ENCODE measurements around the gene MYL4.
"Not testable (repeated sequence)": the region's sequence is repeated elsewhere in the genome, so short reads cannot be mapped to it uniquely, and the experiment has no call there.

Gene MYL4

DNA sequence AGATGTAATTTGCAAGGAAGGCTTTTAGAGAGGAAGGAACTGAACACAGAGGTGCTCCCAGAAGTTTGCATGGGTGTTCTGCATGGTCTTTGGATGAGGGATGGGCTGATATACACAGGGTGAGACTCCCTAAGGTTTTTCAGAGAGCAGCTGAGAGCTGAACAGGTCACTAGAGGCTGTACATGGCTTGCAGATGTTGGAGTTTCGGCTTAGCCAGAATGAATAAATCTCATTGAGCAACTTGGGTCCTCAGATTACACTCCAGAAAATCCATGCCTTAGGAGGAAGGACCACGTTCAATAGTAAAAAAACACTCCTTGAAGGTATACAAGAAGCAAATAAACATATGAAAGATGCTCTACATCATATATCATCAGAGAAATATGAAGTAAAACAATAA, 37.0 kb downstream of the MYL4 start:
- no peak for DNase-seq

- DNase-seq: no peak
Observed at GRCh38 chr17:47250855-47251254, 41.7 kb downstream of the MYL4 start.

GRCh38 chr17:47251421-47251940, 42.3 kb downstream of the MYL4 start:
- no peak for DNase-seq

DNA sequence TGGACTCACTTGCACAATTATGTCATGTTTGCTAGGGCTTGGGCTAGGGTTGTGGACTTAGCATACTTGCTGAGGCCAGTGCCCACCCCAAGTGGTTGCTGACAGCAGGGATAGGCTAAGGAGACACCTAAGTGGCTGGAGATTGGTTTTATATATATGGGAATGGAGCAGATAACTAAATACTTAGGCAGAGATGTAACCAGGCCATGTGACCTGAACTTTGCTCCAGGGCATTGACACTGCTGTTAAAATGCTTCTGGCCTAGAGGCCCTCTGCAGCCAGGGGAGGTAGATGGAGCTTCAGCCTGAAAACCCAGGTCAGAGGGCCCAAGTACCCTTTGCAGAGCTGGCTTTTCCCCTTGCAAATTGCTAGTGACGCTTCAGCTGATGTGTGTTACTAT, 43.1 kb downstream of the MYL4 start:
- no peak for DNase-seq

- DNase-seq: no peak
Observed at GRCh38 chr17:47252766-47253512, 43.8 kb downstream of the MYL4 start.

DNA sequence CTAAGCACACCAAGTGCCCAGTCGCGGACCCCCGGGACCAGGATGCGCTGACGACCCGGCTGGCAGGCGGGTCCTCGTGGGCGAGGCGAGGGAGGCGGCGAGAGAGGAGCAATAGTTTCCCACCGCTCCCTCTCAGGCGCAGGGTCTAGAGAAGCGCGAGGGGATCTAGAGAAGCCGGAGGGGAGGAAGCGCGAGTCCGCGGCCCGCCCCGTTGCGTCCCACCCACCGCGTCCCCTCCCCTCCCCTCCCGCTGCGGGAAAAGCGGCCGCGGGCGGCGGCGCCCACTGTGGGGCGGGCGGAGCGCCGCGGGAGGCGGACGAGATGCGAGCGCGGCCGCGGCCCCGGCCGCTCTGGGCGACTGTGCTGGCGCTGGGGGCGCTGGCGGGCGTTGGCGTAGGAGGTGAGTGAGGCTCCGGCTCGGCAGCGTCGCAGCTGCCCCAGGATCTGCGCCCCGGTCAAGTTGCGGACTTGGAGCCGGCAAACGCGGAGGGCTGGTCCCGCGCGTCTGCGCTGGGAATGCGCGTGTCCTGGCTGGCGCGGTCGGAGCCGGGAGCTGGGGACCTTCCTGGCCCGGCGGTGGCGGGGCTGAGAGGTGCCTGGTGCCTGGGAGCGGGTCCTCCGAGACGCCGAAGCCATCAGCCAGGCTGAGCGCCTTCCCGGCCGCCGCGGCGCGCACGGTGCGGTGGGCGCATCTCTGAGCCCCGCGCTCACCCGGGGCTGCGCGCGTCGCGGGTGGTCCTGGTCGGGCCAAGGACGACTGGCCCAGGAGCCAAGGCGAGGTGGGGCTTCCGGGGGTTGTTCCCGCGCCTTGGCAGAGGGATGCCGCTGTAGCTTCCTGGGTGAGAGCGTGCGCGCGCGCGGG, 44.6 kb downstream of the MYL4 start, which contains the start of gene ITGB3:
Gene ITGB3, plus strand, starts transcription at position 287 of the 862 bp plus-strand sequence. Its CDS starts 35 bp downstream, at position 322.
- DNase-seq: peak in 1 of 2 donors; percentile 25

DNA sequence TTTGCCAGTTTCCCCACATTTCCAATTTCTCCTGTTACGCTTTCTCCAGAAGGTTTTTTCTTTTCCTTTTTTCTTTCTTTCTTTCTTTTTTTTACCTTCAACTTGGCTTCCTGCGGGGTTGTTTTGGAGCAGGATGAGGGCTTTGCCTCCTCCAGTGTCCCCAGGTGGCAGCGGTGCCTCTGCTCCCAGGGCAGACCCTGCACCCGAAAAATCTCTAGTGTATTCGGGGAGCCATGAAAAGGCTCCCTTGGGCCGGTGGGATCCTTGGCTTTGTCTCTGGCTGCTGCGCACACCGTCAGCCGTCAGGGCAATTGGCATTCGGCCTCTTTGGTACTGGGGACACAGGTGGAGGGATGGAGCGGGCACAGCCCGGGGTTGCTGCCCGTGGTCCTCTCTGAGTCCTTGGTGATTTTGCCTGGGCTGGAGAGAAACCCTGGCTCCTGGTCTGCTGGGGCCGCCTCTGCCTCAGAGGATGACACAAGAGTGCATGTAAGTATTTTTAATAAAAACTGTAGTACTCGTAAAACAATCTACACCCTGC, 45.3 kb downstream of the MYL4 start:
- DNase-seq: no peak

- DNase-seq: no peak
Observed at GRCh38 chr17:47257651-47258339, 48.6 kb downstream of the MYL4 start.

DNA sequence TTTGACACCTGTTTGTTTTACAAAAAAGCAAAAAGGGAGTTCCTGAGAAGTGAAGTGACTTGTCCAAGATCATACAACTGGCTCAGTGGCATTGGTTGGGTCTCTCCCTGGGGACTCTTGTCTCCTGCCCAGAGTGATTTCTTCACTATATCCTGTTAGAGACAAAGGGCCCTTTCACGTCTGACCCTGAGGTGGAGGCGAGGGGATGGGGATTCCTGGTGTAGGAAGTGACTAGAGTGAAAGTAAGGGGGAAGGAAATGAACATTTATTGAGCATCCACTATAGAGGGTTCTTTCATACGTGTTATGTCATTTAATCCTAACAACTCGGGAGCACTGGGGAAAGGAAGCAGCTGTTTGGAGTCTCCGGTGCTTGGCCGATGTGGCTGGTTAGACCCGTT, 53.4 kb downstream of the MYL4 start:
- DNase-seq: no peak

DNA sequence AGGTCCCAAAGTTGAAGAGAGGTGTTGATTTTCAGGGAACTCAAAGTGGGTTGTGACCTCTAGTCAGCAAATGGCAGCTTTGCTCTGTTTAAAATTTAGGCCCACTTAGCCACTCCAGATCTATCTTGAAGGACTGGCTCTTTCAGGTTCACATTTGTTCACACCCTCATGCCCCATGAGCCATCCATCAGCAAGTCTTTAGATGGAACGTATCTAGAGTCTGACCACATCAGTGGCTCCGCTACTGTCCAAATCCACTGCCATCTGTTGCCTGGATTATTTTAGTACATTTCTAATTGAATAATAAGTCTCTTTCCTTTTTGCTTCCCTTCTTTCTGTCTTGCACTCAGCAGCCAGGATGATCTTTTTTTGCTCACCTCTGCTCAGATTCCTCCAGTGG, 55.0 kb downstream of the MYL4 start:
- no peak for DNase-seq

DNA sequence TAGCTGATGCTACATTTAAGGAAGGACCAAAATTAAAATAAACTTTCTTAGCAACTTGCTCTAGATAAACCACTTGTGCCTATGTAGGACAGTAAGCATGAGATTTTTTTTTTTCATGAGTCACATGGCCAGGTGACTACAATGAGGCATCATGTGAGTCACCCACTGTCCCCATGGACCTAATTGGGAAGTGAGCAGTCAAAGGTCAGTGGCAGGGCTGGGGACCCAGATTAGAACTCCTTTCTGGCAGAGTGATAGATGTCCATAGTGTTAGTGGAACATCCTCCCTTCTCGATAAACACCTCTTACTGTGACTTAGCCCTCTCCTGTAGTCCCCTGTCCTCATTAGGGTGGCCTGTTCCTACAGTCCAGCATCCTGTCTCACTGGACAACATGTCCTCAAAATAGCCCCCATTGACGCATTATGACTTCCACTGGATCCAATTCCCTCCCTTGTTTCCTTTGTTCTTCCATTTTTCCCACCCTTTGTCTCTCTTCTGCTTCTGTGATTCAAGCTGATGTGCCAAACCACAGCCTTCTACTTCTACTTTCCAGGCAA, 56.9 kb downstream of the MYL4 start:
- no peak for DNase-seq

- no peak for DNase-seq
Observed at GRCh38 chr17:47266782-47267181, 57.6 kb downstream of the MYL4 start.

- no peak for DNase-seq
Observed at GRCh38 chr17:47267354-47267828, 58.2 kb downstream of the MYL4 start.

- not testable (repeated sequence) for DNase-seq
Observed at GRCh38 chr17:47268964-47269363, 59.8 kb downstream of the MYL4 start.

GRCh38 chr17:47269561-47270280, 60.6 kb downstream of the MYL4 start:
- DNase-seq: not testable (repeated sequence)

DNA sequence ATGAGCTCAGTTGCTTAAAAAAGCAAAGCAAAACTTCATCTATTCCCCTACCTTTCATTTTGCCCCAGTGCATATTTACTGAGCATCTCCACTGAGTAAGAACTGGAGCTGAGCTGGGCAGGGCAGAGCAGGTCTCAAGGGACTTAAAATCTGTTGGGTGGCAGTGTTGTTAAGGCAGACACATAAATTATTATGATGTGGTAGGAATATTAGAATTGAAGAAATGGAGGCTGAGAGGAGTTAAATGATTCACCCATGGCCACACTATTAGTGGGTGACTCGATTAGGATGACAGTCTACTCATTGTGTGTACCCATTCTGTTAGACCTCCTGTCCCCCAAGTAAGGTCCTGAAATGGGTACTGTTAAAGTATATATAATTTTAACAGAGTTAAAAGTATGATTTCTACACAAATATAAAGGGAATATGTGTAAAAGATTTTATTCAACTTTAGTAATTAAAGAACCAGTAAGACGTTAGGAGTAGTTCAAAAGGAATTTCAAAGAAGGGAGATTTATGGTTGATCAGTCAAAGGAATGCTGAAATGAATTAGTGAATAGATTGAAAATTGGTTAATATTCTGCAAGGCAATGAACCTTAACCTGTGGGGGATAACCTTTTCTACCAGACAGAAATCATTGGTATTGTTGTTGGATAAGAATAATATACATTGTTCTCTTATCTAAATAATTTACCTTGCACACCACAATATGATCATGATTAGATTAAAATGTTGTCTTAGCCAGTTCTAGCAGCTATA, 62.0 kb downstream of the MYL4 start:
- no peak for DNase-seq

GRCh38 chr17:47272491-47272890, 63.3 kb downstream of the MYL4 start:
- no peak for DNase-seq

GRCh38 chr17:47273245-47273644, 64.1 kb downstream of the MYL4 start:
- no peak for DNase-seq
